ENCODE measurements around the gene TALDO1.
A peak's percentile ranks its signal among the peaks of the same experiment; 100 is the strongest.

Gene TALDO1

GRCh38 chr11:803467-803742 is 56.1 kb downstream of the TALDO1 start:
- Histone ChIP-seq H3K9ac (ENCODE audit: low read depth, low read length, poor library complexity, severe bottlenecking) (peak overlapping the region; percentile 99), H3K4me3 (ENCODE audit: low read length, poor library complexity, severe bottlenecking) (peak overlapping the region; percentile 95), H3K36me3 (ENCODE audit: insufficient read depth, low read length) (no peaks in the 10 kb centered on the region)

GRCh38 chr11:803770-804598 is 56.7 kb downstream of the TALDO1 start:
- no peak overlapping the region for H2AFZ ChIP-seq (ENCODE audit: low read length)
- peak overlapping the region; percentile 99 for H3K9ac ChIP-seq (ENCODE audit: low read depth, low read length, poor library complexity, severe bottlenecking)
- TF ChIP-seq EZH2phosphoT487 (IDR thresholded peaks at IDR 0.05; ENCODE audit: borderline replicate concordance) (no peak), CTCF (conservative IDR thresholded peaks at IDR 0.05; ENCODE audit: low read length) (no peak)

More at GRCh38 chr11:803467-803742, 56.1 kb downstream of the TALDO1 start:
- Histone ChIP-seq H3K9me2 (replicated peaks; ENCODE audit: low read depth, low read length) (no peaks in the 10 kb centered on the region), H3K9me3 (ENCODE audit: insufficient read depth, low read depth, low read length) (no peaks in the 10 kb centered on the region), H3K4me1 (ENCODE audit: insufficient read depth, low read length, poor library complexity, severe bottlenecking) (peaks cover 20% of the 10 kb centered on the region), H2AFZ (ENCODE audit: low read length) (no peak overlapping the region), H3F3A (ENCODE audit: low read depth) (no peaks in the 10 kb centered on the region; the same call in 1 of the 2 replicates), H3K27me3 (ENCODE audit: insufficient read depth, low read length, poor library complexity, severe bottlenecking) (no peaks in the 10 kb centered on the region), H3K4me2 (ENCODE audit: low read depth, low read length, poor library complexity, severe bottlenecking) (peak overlapping the region; percentile 100), H4K20me1 (ENCODE audit: insufficient read depth, low read length, poor library complexity, severe bottlenecking) (peaks cover 7% of the 10 kb centered on the region), H3K79me2 (ENCODE audit: insufficient read depth, low read length) (peaks cover 32% of the 10 kb centered on the region)
- TF ChIP-seq CTCF (conservative IDR thresholded peaks at IDR 0.05; ENCODE audit: low read length) (no peak), EZH2phosphoT487 (IDR thresholded peaks at IDR 0.05; ENCODE audit: borderline replicate concordance) (no peak)

GRCh38 chr11:804599-804964 is 57.3 kb downstream of the TALDO1 start:
- TF ChIP-seq EZH2phosphoT487 (IDR thresholded peaks at IDR 0.05; ENCODE audit: borderline replicate concordance) (no peak), CTCF (conservative IDR thresholded peaks at IDR 0.05; ENCODE audit: low read length) (no peak)
- Histone ChIP-seq H3K9ac (ENCODE audit: low read depth, low read length, poor library complexity, severe bottlenecking) (peak overlapping the region; percentile 99), H3K36me3 (ENCODE audit: insufficient read depth, low read length) (no peaks in the 10 kb centered on the region), H3K4me3 (ENCODE audit: low read length, poor library complexity, severe bottlenecking) (peak overlapping the region; percentile 95), H3K9me2 (replicated peaks; ENCODE audit: low read depth, low read length) (no peaks in the 10 kb centered on the region), H2AFZ (ENCODE audit: low read length) (peak overlapping the region; percentile 68), H3K4me2 (ENCODE audit: low read depth, low read length, poor library complexity, severe bottlenecking) (peak overlapping the region; percentile 100), H3K4me1 (ENCODE audit: insufficient read depth, low read length, poor library complexity, severe bottlenecking) (peaks cover 26% of the 10 kb centered on the region), H3F3A (ENCODE audit: low read depth) (no peaks in the 10 kb centered on the region; the same call in 1 of the 2 replicates), H3K9me3 (ENCODE audit: insufficient read depth, low read depth, low read length) (no peaks in the 10 kb centered on the region), H3K27me3 (ENCODE audit: insufficient read depth, low read length, poor library complexity, severe bottlenecking) (no peaks in the 10 kb centered on the region), H3K79me2 (ENCODE audit: insufficient read depth, low read length) (peaks cover 40% of the 10 kb centered on the region), H4K20me1 (ENCODE audit: insufficient read depth, low read length, poor library complexity, severe bottlenecking) (peaks cover 7% of the 10 kb centered on the region)

More at GRCh38 chr11:803770-804598, 56.7 kb downstream of the TALDO1 start:
- Histone ChIP-seq H3K4me1 (ENCODE audit: insufficient read depth, low read length, poor library complexity, severe bottlenecking) (peaks cover 26% of the 10 kb centered on the region), H3K79me2 (ENCODE audit: insufficient read depth, low read length) (peaks cover 38% of the 10 kb centered on the region), H3K4me2 (ENCODE audit: low read depth, low read length, poor library complexity, severe bottlenecking) (peak overlapping the region; percentile 100), H3K9me2 (replicated peaks; ENCODE audit: low read depth, low read length) (no peaks in the 10 kb centered on the region), H3K27me3 (ENCODE audit: insufficient read depth, low read length, poor library complexity, severe bottlenecking) (no peaks in the 10 kb centered on the region), H4K20me1 (ENCODE audit: insufficient read depth, low read length, poor library complexity, severe bottlenecking) (peaks cover 7% of the 10 kb centered on the region), H3K9me3 (ENCODE audit: insufficient read depth, low read depth, low read length) (no peaks in the 10 kb centered on the region), H3K4me3 (ENCODE audit: low read length, poor library complexity, severe bottlenecking) (peak overlapping the region; percentile 95), H3K36me3 (ENCODE audit: insufficient read depth, low read length) (no peaks in the 10 kb centered on the region), H3F3A (ENCODE audit: low read depth) (no peaks in the 10 kb centered on the region; the same call in 1 of the 2 replicates)

Measured in Loucy (cell line).